ENCODE results near the gene ALMS1.

GRCh38 chr2:73593680-73594079 lies 208.0 kb downstream of the ALMS1 start:
- TF ChIP-seq CTCF (IDR thresholded peaks at IDR 0.05) (no peak), POLR2A (IDR thresholded peaks at IDR 0.05) (no peak)
